Activated CD8-positive, alpha-beta memory T cell treated with anti-CD3 and anti-CD28 coated beads, Interleukin-2, amount 10 ng/mL, durations not matched to agents 7 days and 5 days (primary cell): ENCODE measurements around the gene SLX4IP. TPM values are rescaled to one million over a fixed set of nuclear protein-coding genes. Genes with fewer than 3 reads are reported as not detected.

Experiments
- ATAC-seq: fragments of 150-1000 bp; cut with Tn5 transposase; one replicate; pipeline ENCODE4 v1.10.0; 2021; ENCODE audit warnings: moderate library complexity
- CTCF ChIA-PET: fragments of 350-600 bp; sonication (Branson Sonifier 250); formaldehyde crosslinking; loops from one replicate; lab custom pipeline; 2021; ENCODE audit warnings: antibody characterized with exemption; lab: Charles Lee
- DNase-seq: peaks from one replicate; pipeline ENCODE4 v3.0.0-alpha.2; 2020
- H3K27ac Mint-ChIP-seq: one replicate; pipeline ENCODE4 v1.8.0; 2021; ENCODE audit warnings: mild to moderate bottlenecking, mixed read lengths
- H3K27me3 Mint-ChIP-seq: one replicate; pipeline ENCODE4 v1.8.0; 2021; ENCODE audit warnings: mixed read lengths
- H3K36me3 Mint-ChIP-seq: one replicate; pipeline ENCODE4 v1.8.0; 2021; ENCODE audit warnings: mild to moderate bottlenecking, mixed read lengths
- H3K4me1 Mint-ChIP-seq: one replicate; pipeline ENCODE4 v1.8.0; 2021; ENCODE audit warnings: mixed read lengths
- H3K4me3 Mint-ChIP-seq: one replicate; pipeline ENCODE4 v1.8.0; 2021; ENCODE audit warnings: mild to moderate bottlenecking, moderate library complexity, mixed read lengths
- H3K9me3 Mint-ChIP-seq: one replicate; pipeline ENCODE4 v1.8.0; 2022; ENCODE audit warnings: low read depth, mixed read lengths
- total RNA-seq, 2 experiments: library from RNA; stranded (reverse); gene quantifications; one replicate each; pipeline ENCODE4 v1.2.3, GENCODE V29; 2021

Gene SLX4IP
- total RNA-seq, 2 experiments from 2014 or later = 6.0 to 6.1 TPM

- CTCF ChIA-PET = no interaction called here
- H3K36me3 Mint-ChIP-seq = peaks cover 2% of the 10 kb centered on the region
Measured at GRCh38 chr20:10476319-10476724, 41.2 kb downstream of the SLX4IP start.

GRCh38 chr20:10478205-10478604, 43.1 kb downstream of the SLX4IP start:
- CTCF ChIA-PET = interaction anchor here (1.2 kb wide), 1 partner anchor 53 kb away, joined by 3 read pairs; no protein-coding TSS in a partner anchor

More at GRCh38 chr20:10476319-10476724, 41.2 kb downstream of the SLX4IP start:
- peaks cover 18% of the 10 kb centered on the region for H3K4me1 Mint-ChIP-seq
- ATAC-seq (no peak), DNase-seq (no peak)
- H3K27me3 Mint-ChIP-seq = no peaks in the 10 kb centered on the region
- H3K9me3 Mint-ChIP-seq = no peaks in the 10 kb centered on the region
- no peak overlapping the region for H3K4me3 Mint-ChIP-seq
- H3K27ac Mint-ChIP-seq = no peak overlapping the region

GRCh38 chr20:10478930-10479329, 43.8 kb downstream of the SLX4IP start:
- DNase-seq = no peak
- CTCF ChIA-PET = interaction anchor here (1.2 kb wide), 1 partner anchor 54 kb away, joined by 3 read pairs; no protein-coding TSS in a partner anchor
- H3K36me3 Mint-ChIP-seq = no peaks in the 10 kb centered on the region
- no peak for ATAC-seq
- no peaks in the 10 kb centered on the region for H3K9me3 Mint-ChIP-seq
- no peaks in the 10 kb centered on the region for H3K27me3 Mint-ChIP-seq
- no peak overlapping the region for H3K27ac Mint-ChIP-seq
- H3K4me1 Mint-ChIP-seq = peaks cover 18% of the 10 kb centered on the region
- H3K4me3 Mint-ChIP-seq = no peak overlapping the region

More at GRCh38 chr20:10478205-10478604, 43.1 kb downstream of the SLX4IP start:
- Mint-ChIP-seq H3K27ac (no peak overlapping the region), H3K4me1 (peaks cover 18% of the 10 kb centered on the region), H3K27me3 (no peaks in the 10 kb centered on the region), H3K4me3 (no peak overlapping the region), H3K36me3 (no peaks in the 10 kb centered on the region), H3K9me3 (no peaks in the 10 kb centered on the region)
- DNase-seq (no peak), ATAC-seq (no peak)

- H3K4me1 Mint-ChIP-seq = peaks cover 2% of the 10 kb centered on the region
- ATAC-seq = no peak
Measured at GRCh38 chr20:10481676-10482075, 46.6 kb downstream of the SLX4IP start.

GRCh38 chr20:10483691-10484090, 48.6 kb downstream of the SLX4IP start:
- H3K27me3 Mint-ChIP-seq = no peaks in the 10 kb centered on the region
- no peaks in the 10 kb centered on the region for H3K9me3 Mint-ChIP-seq
- CTCF ChIA-PET = no interaction called here
- no peak overlapping the region for H3K27ac Mint-ChIP-seq
- DNase-seq (no peak), ATAC-seq (no peak)
- H3K4me1 Mint-ChIP-seq = peaks cover 2% of the 10 kb centered on the region
- H3K4me3 Mint-ChIP-seq = no peak overlapping the region
- H3K36me3 Mint-ChIP-seq = peaks cover 2% of the 10 kb centered on the region

More at GRCh38 chr20:10481676-10482075, 46.6 kb downstream of the SLX4IP start:
- no peaks in the 10 kb centered on the region for H3K9me3 Mint-ChIP-seq
- CTCF ChIA-PET = no interaction called here
- H3K27ac Mint-ChIP-seq = no peak overlapping the region
- no peaks in the 10 kb centered on the region for H3K27me3 Mint-ChIP-seq
- no peak overlapping the region for H3K4me3 Mint-ChIP-seq
- peaks cover 2% of the 10 kb centered on the region for H3K36me3 Mint-ChIP-seq
- DNase-seq = no peak

GRCh38 chr20:10487142-10488136, 52.3 kb downstream of the SLX4IP start:
- no peak overlapping the region for H3K27ac Mint-ChIP-seq
- ATAC-seq (no peak), DNase-seq (no peak)
- H3K9me3 Mint-ChIP-seq = no peaks in the 10 kb centered on the region
- H3K4me1 Mint-ChIP-seq = peaks cover 24% of the 10 kb centered on the region
- H3K36me3 Mint-ChIP-seq = peaks cover 7% of the 10 kb centered on the region
- H3K27me3 Mint-ChIP-seq = no peaks in the 10 kb centered on the region
- CTCF ChIA-PET = interaction anchor here (1.0 to 1.7 kb wide), 2 partner anchors 14 to 21 kb away, joined by 3 to 4 read pairs; no protein-coding TSS in a partner anchor
- H3K4me3 Mint-ChIP-seq = no peak overlapping the region

GRCh38 chr20:10488534-10488933, 53.4 kb downstream of the SLX4IP start:
- no peak overlapping the region for H3K4me3 Mint-ChIP-seq
- CTCF ChIA-PET = interaction anchor here (1.0 to 1.7 kb wide), 2 partner anchors 13 to 22 kb away, joined by 3 to 4 read pairs; no protein-coding TSS in a partner anchor

GRCh38 chr20:10489853-10490252, 54.7 kb downstream of the SLX4IP start:
- Mint-ChIP-seq H3K27me3 (no peaks in the 10 kb centered on the region), H3K4me3 (no peak overlapping the region), H3K36me3 (peaks cover 7% of the 10 kb centered on the region), H3K27ac (no peak overlapping the region), H3K4me1 (peaks cover 29% of the 10 kb centered on the region), H3K9me3 (no peaks in the 10 kb centered on the region)
- CTCF ChIA-PET = interaction anchor here (0.9 kb wide), 1 partner anchor 69 kb away, joined by 3 read pairs; no protein-coding TSS in a partner anchor
- ATAC-seq (no peak), DNase-seq (no peak)

More at GRCh38 chr20:10488534-10488933, 53.4 kb downstream of the SLX4IP start:
- DNase-seq (no peak), ATAC-seq (no peak)
- Mint-ChIP-seq H3K27me3 (no peaks in the 10 kb centered on the region), H3K4me1 (peaks cover 24% of the 10 kb centered on the region), H3K9me3 (no peaks in the 10 kb centered on the region), H3K27ac (no peak overlapping the region), H3K36me3 (peaks cover 7% of the 10 kb centered on the region)

- peaks cover 31% of the 10 kb centered on the region for H3K4me1 Mint-ChIP-seq
- no peak overlapping the region for H3K27ac Mint-ChIP-seq
- DNase-seq (no peak), ATAC-seq (no peak)
- peaks cover 8% of the 10 kb centered on the region for H3K36me3 Mint-ChIP-seq
- H3K27me3 Mint-ChIP-seq = no peaks in the 10 kb centered on the region
- no peaks in the 10 kb centered on the region for H3K9me3 Mint-ChIP-seq
- H3K4me3 Mint-ChIP-seq = no peak overlapping the region
- CTCF ChIA-PET = interaction anchor here (0.9 kb wide), 1 partner anchor 68 kb away, joined by 3 read pairs; no protein-coding TSS in a partner anchor
Measured at GRCh38 chr20:10490257-10490656, 55.2 kb downstream of the SLX4IP start.

GRCh38 chr20:10490706-10491105, 55.6 kb downstream of the SLX4IP start:
- CTCF ChIA-PET = no interaction called here
- Mint-ChIP-seq H3K4me1 (peaks cover 35% of the 10 kb centered on the region), H3K9me3 (no peaks in the 10 kb centered on the region), H3K27ac (no peak overlapping the region), H3K4me3 (no peak overlapping the region), H3K36me3 (peaks cover 8% of the 10 kb centered on the region), H3K27me3 (no peaks in the 10 kb centered on the region)
- no peak for DNase-seq
- ATAC-seq = no peak

GRCh38 chr20:10492065-10492464, 57.0 kb downstream of the SLX4IP start:
- H3K4me1 Mint-ChIP-seq = peaks cover 46% of the 10 kb centered on the region
- H3K27me3 Mint-ChIP-seq = no peaks in the 10 kb centered on the region
- ATAC-seq = no peak
- no peak overlapping the region for H3K27ac Mint-ChIP-seq
- no peaks in the 10 kb centered on the region for H3K9me3 Mint-ChIP-seq
- peaks cover 8% of the 10 kb centered on the region for H3K36me3 Mint-ChIP-seq
- CTCF ChIA-PET = no interaction called here
- H3K4me3 Mint-ChIP-seq = no peak overlapping the region
- DNase-seq = no peak

- Mint-ChIP-seq H3K36me3 (peaks cover 8% of the 10 kb centered on the region), H3K4me1 (peaks cover 52% of the 10 kb centered on the region), H3K9me3 (no peaks in the 10 kb centered on the region), H3K4me3 (no peak overlapping the region), H3K27me3 (no peaks in the 10 kb centered on the region), H3K27ac (no peak overlapping the region)
- DNase-seq = no peak
- no peak for ATAC-seq
- CTCF ChIA-PET = no interaction called here
Measured at GRCh38 chr20:10492844-10493243, 57.7 kb downstream of the SLX4IP start.

GRCh38 chr20:10495173-10495572, 60.1 kb downstream of the SLX4IP start:
- CTCF ChIA-PET = no interaction called here
- H3K36me3 Mint-ChIP-seq = peaks cover 8% of the 10 kb centered on the region
- peaks cover 46% of the 10 kb centered on the region for H3K4me1 Mint-ChIP-seq
- no peak overlapping the region for H3K27ac Mint-ChIP-seq
- peak overlapping the region; percentile 18 for H3K4me3 Mint-ChIP-seq
- DNase-seq = no peak
- ATAC-seq = no peak
- no peaks in the 10 kb centered on the region for H3K27me3 Mint-ChIP-seq
- H3K9me3 Mint-ChIP-seq = no peaks in the 10 kb centered on the region
